NCI-H2081 (cell line): ENCODE results near the gene MAPK8IP2.
"Not testable (repeated sequence)": the region's sequence is repeated elsewhere in the genome, so short reads cannot be mapped to it uniquely, and the experiment has no call there.

Experiments
- DNase-seq, 2 experiments: peaks; one replicate each; lab custom pipeline; 2025; lab: John Stamatoyannopoulos, UW

Gene MAPK8IP2

GRCh38 chr22:50599816-50600455 is 657 bp upstream of the MAPK8IP2 start:
- DNase-seq: no peak

- DNase-seq: no peak
Measured at GRCh38 chr22:50600967-50601668, 525 bp downstream of the MAPK8IP2 start.

- no peak for DNase-seq
Measured at GRCh38 chr22:50601669-50602337, 1.2 kb downstream of the MAPK8IP2 start.

GRCh38 chr22:50602338-50602700 is 1.7 kb downstream of the MAPK8IP2 start:
- no peak for DNase-seq

- DNase-seq: no peak
Measured at GRCh38 chr22:50603511-50604255, 3.1 kb downstream of the MAPK8IP2 start.

GRCh38 chr22:50604256-50605001 is 3.8 kb downstream of the MAPK8IP2 start:
- no peak for DNase-seq

GRCh38 chr22:50605002-50605612 is 4.5 kb downstream of the MAPK8IP2 start:
- no peak for DNase-seq

GRCh38 chr22:50605613-50606074 is 5.1 kb downstream of the MAPK8IP2 start:
- no peak for DNase-seq

GRCh38 chr22:50606165-50606945 is 5.8 kb downstream of the MAPK8IP2 start:
- no peak for DNase-seq

- DNase-seq: no peak
Measured at GRCh38 chr22:50606946-50607658, 6.5 kb downstream of the MAPK8IP2 start.

- DNase-seq: no peak
Measured at GRCh38 chr22:50607659-50608020, 7.0 kb downstream of the MAPK8IP2 start.

GRCh38 chr22:50608058-50608840 is 7.7 kb downstream of the MAPK8IP2 start:
- not testable (repeated sequence) for DNase-seq

- no peak for DNase-seq
Measured at GRCh38 chr22:50608996-50609395, 8.4 kb downstream of the MAPK8IP2 start.

GRCh38 chr22:50609599-50609998 is 9.0 kb downstream of the MAPK8IP2 start:
- DNase-seq: no peak

- no peak for DNase-seq
Measured at GRCh38 chr22:50610041-50610451, 9.5 kb downstream of the MAPK8IP2 start.

GRCh38 chr22:50610581-50610980 is 10.0 kb downstream of the MAPK8IP2 start:
- DNase-seq: no peak

GRCh38 chr22:50611341-50612060 is 10.9 kb downstream of the MAPK8IP2 start:
- no peak for DNase-seq

- no peak for DNase-seq
Measured at GRCh38 chr22:50612168-50612527, 11.6 kb downstream of the MAPK8IP2 start.
